HG02623 (cell line): ENCODE measurements around the gene EN2.

Experiments
- ATAC-seq: cut with Tn5 transposase; IDR thresholded peaks from one replicate; pipeline ENCODE4 v1.9.1; 2021; ENCODE audit warnings: moderate library complexity; ENCODE audit not compliant: unreplicated experiment

The EN2 gene

DNA sequence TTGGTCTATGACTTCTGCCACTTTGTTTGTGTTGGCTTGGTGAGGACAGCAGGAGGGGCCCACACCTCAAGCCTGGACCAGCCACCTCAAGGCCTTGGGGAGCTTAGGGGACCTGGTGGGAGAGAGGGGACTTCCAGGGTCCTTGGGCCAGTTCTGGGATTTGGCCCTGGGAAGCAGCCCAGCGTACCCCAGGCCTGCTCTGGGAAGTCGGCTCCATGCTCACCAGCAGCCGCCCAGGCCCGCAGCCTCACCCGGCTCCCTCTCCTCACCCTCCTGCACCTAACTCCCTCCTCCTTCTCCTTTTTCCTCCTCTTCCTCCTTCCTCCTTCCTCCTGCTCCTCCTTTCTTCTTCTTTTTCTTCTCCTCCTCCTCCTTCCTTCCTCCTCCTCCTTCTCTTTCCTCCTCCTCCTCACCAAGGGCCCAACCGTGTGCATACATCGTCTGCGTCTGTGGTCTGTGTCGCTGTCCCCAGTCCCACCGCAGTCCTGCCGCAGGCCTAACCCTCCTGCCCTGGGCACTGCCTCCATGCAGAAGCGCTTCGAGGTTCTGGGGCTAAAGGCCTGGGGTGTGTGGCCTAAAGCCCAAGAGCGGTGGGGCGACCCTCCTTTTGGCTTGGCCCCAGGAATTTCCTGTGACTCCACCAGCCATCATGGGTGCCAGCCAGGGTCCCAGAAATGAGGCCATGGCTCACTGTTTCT lies 5.3 kb downstream of the EN2 start:
- ATAC-seq: no peak

DNA sequence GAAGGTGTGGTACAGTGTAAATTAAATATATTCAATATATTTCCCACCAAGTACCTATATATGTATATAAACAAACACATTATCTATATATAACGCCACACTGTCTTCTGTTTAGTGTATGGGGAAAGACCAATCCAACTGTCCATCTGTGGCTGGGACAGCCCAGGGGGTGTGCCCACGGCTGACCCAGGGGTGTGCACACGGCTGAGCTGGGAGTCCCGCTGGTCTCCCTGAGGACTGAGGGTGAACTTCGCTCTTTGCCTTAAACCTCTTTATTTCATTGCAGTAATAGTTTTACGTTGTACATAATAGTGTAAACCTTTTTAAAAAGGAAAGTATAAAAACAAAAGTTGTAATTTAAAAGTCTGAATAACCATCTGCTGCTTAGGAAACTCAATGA lies 6.3 kb downstream of the EN2 start:
- no peak for ATAC-seq

DNA sequence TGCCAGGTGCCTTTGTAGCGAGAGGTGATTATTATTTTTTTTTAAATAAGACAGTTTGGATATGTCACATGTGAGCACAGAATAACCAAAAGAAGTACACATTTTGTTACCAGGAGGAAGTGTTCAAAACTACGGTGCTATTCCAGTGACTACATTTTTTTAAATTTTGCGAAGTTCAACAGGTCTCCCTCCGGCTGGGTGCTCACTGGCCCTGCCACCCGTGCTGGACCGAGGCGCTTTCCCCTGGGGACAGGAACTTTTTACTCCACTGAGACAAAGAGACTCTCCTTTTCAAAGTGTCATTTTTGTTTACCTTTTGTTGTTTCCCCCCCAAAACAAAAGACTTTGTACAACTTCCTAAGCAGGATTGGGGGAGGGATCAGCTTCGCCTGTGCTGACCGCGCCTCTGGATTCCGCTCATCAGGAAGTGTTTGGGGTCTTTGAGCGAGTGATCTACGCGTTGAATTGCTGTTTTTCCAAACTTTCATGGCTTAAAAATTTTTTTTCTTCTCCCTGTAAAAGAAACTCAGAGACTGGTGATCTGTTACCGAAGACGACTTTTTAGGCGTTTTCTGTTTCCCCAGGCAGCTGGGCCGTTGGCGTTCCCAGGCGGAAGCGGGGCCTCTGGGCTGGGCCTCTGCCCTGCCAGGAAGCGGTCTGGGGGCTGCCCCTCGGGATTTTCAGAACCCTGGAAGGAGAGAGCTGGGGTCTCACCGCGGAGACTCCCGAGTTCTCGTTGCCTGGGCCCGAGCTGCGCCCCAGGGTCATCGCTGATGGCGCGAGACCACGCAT lies 7.2 kb downstream of the EN2 start:
- no peak for ATAC-seq

DNA sequence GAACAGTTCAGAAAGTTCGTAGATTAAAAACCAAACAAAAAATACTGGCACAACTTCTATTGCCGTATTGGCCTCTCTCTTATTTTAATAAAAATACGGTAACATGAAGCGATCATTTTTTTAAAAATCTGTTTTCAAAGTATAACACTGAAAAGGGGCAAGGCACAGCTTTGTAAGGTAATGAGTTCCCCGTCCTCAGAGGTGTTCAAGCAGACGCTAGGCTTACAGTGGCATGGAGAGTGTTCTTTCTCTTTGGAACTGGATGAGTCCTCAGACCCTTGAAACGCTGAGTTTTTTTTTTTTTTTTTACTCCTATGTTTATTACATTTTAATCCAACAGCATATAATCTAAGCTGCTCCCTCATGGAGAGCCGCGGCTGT lies 7.8 kb downstream of the EN2 start:
- no peak for ATAC-seq

DNA sequence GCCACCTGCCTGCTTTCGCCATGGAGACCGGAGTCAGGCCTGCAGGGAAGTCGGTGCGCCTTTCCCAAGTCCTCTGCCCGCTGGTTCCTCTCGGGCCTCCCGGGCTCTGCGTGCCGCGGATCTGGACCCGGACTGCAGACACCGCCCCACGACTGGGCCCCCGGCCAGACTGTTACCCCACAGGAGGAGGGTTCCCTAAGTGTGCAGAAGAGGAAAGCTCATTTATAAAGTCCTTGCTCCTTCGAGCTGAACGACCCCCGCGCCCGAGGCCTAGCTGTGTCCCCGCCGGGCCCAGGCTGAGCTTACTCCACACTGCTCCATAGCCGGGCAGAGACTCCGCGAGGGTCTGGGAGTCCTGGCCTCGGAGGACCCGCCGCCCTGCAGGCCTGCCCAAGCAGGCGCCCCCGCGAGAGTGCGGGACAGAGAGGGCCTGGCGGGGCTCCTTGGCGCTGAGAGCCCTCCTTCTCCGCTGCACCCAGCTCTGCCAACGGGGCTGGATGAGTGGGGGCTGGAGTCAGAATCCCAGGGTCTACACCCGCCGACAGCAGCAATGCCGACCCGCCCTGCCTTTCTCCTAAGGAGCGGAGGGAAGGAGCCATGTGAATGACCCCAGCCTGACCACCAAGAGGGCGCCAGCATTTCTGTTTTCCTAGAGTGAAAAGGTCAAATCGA lies 8.3 kb downstream of the EN2 start:
- ATAC-seq: no peak

DNA sequence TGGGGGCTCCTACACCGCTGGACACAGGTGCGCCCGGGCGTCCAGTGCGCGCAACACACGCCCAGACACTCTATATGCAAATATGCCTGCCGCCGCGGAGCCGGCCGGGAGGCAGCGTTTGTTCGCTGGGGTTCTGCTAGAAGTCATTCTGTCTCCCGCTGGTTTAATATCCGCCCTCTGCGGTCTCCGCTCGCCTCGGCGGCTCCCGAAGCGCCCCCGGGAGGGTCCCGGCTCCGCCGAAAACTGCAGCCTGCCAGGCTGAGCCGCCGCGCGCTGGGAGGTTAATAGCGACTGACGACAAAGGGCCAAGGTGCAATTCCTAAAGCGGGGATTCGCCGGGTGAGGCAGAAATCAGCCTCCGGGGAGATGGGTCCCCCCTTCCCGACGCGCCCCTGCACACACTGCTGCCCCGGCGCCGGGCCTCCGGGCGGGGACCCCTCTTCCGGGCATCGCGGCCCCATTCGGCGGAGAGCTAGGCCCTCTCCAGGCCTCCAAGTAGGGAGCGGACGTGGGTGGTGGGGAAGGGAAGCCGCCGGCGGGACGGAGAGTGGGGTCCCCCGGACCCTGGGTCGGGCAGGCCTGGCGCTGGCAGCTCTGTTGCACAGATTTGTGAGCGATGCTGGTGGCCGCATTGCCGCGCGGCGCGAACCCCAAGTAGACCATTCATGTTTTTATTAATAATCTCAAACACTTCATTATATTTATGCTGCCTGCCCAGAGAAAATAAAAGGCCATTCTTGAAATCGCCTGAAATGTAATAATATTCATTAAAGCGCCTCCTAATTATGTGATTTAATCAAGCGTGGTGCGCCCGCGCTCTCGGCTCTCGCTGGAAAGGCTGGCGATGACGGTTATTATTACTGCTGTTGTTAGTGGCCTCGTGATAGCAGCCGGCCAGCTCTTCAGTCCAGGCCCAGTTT lies 9.1 kb downstream of the EN2 start:
- no peak for ATAC-seq

DNA sequence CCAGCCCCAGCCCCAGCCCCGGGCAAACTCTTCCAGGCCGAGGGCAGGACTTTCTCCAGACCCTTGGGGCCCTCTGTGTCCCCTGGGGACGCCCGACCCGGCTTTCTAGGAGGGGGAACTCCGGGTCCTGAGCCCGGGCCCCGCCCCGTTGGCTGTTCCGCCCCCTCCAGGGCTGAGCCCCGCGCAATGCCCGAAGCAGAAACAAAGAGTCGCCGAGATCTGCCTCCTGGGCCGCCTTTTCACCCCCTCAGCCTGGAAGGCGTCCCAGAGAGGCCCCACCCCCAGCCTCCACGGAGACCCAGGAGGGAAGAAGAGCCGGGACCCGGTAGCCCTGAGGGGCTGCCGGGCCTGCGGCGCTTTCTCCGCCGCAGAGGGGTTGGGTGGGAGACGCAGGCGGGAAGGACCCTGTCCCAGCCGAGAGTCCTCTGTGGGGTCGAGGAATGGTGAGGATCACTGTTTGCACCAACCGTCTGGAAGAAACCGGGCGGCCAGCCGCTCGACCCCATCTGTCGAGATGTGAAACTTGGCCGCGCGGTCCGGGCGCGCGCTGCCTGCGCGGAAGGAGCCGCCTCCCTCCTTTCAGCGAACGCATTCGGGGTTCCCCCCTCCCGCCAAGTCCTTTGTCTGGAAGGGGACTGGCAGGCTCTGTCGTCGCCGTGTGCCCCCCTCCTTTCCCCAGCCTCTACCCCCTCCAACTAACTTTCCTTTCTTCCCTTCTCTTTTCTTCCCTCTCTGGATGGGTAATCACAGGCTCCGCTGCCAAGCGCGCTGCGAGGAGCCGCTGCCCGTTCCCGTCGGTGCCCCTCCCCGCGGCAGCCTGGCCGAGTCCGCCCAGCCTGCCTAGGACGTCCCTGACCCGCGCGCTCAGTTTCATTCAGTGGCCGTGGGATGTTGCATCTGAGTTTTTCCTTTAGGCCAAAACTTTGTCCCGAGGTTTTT lies 10.2 kb downstream of the EN2 start:
- ATAC-seq: no peak

DNA sequence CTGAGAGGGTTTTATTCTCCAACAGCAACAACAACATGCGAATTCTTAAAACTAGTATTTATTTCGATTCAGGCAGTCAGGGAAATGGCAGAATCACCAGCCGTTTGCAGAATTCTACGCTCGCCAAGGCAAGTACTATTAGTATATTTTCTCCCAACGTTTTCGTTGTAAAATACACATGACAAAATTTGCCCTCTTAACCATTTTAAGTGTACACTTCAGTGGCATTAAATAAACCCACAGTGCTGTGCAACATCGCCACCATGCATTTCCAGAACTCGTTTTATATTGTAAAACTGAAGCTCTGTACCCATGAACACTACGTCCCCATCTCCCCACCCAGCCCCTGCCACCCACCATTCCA lies 10.8 kb downstream of the EN2 start:
- no peak for ATAC-seq

DNA sequence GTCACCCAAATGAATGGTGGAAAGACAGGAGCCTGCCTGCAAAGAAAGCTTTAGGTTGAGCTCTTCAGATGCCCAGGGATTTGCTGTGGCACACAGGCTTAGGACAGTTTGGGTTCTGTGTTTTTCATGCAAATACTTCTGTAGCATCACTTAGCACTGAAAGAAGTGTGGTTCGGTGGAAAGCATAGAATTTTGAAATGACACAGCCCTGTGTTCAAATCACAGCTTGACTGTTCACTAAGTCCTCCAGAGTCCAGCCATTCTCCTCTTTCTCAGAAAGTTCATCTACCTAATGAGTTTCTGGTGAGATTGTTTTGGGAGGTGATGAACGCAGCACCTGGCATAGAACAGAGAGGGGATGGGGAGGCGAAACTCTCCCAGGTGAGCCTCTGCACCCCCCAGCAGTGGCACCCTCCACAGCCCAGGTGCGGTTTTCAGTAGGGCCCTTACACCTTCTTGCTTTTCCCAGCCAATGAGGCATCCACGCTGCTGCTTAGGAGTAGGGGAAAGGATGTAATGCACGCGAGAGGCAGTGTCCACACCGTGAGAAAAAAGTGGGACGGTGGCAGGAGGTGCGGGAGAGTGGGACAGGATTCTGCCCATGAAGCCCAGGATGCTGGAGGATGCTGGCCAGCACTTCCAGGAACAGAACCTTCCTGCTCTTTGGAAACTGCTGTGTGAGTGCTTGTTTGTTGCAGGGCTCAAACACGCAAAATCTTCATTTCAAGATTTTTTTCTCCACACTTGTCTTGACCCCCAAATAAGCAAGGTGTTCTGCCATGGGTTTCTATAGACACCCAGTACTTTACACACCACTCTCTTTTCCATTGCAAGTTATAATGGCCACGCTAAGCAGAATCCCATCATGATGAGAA lies 11.6 kb downstream of the EN2 start:
- no peak for ATAC-seq

DNA sequence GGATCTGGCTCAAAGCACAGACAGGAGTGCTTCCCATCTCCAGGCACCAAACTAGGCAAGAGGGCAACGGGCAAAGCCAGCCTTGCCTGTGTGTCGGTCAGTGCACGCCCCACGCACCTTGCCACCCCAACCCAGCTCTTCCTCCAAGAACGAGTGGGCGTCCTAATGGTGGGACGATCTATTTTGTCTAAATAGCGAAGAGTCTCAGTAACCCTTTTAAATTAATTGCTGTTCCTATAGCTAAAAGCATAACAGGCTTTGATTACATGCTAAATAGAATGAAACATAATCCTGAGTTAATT lies 12.2 kb downstream of the EN2 start:
- no peak for ATAC-seq

DNA sequence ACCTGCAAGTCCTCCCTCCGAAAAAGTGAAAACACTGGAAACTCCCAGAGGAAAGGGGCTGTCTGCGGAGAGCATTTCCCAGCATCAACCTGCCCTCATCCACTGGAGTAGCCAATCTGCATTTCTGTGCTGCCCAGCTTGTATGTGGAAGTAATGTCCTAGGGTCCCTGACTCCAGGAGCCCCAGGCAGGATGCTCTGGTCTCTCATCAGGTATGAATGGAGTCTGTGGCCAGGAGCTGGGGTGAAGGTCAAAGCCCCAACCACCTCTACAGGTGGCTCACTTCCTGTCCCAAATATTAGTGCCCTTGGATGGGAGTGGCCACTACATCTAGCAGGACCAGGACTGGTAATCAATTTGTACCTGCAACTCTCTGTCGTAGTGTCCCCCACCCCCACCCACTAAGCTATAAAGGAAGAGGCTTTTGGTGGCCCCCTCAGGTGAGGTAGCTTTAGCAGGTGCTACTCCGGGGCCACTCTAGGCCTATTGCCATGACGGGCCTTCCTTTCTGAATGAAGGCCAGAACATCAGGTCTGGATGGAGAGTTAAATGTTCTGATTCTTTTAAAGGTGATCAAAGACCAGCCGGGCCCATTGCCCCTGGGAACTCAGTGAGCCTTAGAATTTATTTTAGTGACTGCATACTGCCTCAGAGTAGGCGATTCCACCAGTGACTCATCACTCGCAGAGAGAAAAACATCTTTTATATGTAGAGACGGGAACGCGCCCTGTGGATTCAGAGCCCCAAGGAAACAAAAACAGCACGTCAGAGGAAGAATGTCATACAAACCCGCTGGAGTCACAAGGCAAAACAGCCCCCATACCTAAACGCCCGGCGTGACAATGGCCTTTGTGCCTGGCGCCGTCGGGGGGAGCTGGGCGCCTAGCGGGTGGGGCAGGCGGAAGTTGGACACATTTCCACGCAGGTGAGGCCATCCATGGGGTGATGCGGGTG lies 13.0 kb downstream of the EN2 start:
- no peak for ATAC-seq

DNA sequence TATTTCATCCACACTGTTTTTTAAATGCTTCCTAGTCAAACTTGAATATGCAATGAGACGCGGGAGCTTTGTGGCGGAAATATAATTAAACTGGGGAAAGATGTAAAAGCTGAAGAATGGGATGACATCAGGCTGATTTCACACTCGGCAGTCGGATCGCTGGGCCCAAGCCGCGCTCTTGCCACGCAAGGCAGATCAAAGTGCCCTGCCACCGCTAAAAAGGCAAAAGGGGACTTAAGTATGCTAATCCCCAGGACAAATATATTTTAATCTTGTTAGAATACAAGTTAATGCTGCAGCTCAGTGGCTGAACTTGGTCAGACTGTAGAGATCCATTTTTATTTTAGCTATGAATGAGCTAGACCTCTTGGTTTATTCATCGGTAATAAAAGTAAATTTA lies 13.8 kb downstream of the EN2 start:
- no peak for ATAC-seq

DNA sequence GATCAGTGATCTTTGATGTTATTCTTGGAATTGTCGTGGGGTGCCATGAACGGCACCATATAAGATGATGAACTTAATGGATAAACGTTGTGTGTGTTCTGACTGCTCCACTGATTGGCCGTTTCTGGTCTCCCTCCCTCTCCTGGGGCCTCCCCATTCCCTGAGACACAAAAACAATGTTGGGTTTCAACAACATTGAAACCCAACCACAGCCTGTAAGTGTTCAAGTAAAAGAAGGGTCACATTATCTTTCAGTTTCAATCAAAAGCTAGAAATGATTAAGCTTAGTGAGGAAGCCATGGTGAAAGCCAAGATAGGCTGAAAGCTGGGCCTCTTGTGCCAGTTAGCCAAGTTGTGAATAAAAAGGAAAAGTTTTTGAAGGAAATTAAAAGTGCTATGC lies 19.5 kb downstream of the EN2 start:
- ATAC-seq: peak; percentile 80

DNA sequence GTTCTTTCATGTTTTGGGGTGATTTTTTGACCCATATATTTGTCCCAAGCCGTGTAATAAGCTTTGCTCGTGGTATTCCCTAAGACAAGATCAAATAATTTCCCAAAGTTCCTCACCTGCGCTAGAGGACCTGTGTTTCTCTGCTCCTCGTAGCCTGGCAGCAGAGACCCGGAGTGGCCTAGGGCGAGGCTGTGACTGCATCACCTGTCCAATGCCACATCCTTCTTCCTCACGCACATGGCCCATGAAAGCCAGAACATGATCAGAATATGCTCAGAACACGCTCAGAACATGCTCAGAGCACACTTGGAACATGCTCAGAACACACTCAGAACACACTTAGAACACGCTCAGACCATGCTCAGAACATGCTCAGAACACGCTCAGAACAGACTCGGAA lies 23.8 kb downstream of the EN2 start:
- no peak for ATAC-seq

DNA sequence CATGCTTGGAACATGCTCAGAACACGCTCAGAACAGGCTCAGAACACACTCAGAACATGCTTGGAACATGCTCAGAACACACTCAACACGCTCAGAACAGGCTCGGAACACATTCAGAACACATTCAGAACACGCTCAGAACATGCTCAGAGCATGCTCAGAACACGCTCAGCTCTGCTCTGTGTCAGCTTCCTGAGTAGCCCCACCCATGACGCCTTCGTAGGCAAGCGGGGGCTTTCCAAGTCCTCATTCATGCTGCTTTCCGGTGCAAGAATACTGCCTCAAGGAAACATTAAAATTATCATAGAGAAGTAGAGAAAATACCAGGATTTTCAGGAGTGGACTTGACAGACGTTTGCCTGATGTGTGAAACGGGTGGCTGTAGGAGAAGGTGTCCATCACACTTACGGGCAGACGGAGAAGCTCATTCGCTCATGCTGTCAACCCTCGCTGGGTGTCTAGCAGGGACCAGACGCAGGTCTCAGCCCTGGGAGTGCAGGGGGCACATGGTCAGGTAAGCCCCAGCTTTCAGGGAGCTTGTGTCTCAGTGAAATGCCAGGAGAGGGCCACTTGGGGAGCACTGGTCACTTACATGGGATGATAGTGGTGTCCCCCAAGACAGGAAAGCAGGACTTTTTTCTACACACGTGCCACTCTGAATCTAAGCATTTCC lies 24.7 kb downstream of the EN2 start:
- ATAC-seq: no peak

DNA sequence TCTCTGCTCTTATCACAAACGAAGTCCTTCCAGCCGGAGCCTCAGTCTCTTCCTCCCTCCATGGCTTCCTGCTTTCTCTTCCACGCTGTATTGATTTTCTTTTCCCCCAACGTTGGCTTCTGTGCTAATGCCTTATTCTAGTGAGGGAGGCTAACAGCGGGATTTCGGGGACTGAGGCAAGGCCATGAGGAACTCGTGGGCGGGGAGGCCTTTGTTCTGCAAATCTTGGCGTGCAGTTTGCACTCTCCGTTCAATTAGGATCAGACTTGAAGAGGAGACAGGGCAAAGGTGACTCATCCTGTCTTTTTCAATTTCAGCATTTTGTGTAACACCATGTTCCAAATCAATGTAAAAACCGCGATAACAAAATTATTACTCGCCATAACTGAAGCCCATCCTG lies 25.3 kb downstream of the EN2 start:
- no peak for ATAC-seq

DNA sequence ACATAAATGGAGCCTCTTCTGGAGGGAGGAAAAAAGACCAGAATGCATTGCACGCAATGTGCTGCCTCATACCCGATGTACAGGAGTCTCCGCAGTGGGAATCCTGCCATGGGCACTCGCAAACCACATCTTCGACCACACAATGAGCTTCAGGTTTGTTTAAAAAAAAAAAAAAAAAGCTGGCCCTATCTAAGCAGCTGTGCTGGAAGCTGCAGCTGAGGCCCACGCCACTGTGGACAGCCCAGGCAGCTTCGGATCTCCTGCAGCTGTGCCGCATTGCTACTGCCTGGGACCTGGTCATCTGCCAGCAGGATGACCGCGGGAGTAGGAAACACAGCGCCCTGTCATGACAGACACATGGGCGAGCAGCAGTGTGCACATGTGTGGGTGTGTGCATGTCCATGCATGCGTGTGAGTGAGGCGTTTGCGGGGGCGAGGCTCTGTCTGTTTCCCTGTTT lies 26.0 kb downstream of the EN2 start:
- no peak for ATAC-seq
